Endometrial microvascular endothelial cells (primary cell): ENCODE results near the gene CEP95. TPM values are rescaled to one million over a fixed set of nuclear protein-coding genes. Genes with fewer than 3 reads are reported as not detected.

ENCODE experiments used
- in situ Hi-C: cut with HindIII; loops from 2 replicates; pipeline ENCODE4 v1.10.0; 2017; ENCODE audit warnings: low sequenced_read_pairs, low pct_unique_long_range_greater_than_20kb; ENCODE audit errors: inconsistent ontology term
- total RNA-seq: library from RNA; depleted of rRNA; stranded (reverse); fragments of >200 nt; gene quantifications from one replicate; pipeline ENCODE4 v1.2.3, GENCODE V29; 2015; ENCODE audit errors: inconsistent ontology term

Gene CEP95
- total RNA-seq, 1 donor from 2014 or later: 16.7 TPM

GRCh38 chr17:64494121-64494520 lies 12.7 kb upstream of the CEP95 start:
- in situ Hi-C loops: loop anchor here (10.0 kb wide), 1 partner anchor 169 kb away; no protein-coding TSS in a partner anchor

GRCh38 chr17:64495300-64495699 lies 11.5 kb upstream of the CEP95 start:
- in situ Hi-C loops: loop anchor here (10.0 kb wide), 1 partner anchor 170 kb away; no protein-coding TSS in a partner anchor

GRCh38 chr17:64496348-64496785 lies 10.4 kb upstream of the CEP95 start:
- in situ Hi-C loops: loop anchor here (10.0 kb wide), 1 partner anchor 172 kb away; no protein-coding TSS in a partner anchor

- in situ Hi-C loops: loop anchor here (10.0 kb wide), 1 partner anchor 172 kb away; no protein-coding TSS in a partner anchor
Measured at GRCh38 chr17:64496786-64497564, 9.8 kb upstream of the CEP95 start, which contains the start of gene POLG2. Gene POLG2 (minus strand): TSS chr17:64497054. CDS start chr17:64496968, 86 bp downstream.

GRCh38 chr17:64497565-64498035 lies 9.2 kb upstream of the CEP95 start:
- in situ Hi-C loops: loop anchor here (10.0 kb wide), 1 partner anchor 173 kb away; no protein-coding TSS in a partner anchor

GRCh38 chr17:64498308-64499203 lies 8.2 kb upstream of the CEP95 start:
- in situ Hi-C loops: loop anchor here (10.0 kb wide), 1 partner anchor 174 kb away; no protein-coding TSS in a partner anchor

- in situ Hi-C loops: loop anchor here (10.0 kb wide), 1 partner anchor 175 kb away; no protein-coding TSS in a partner anchor
Measured at GRCh38 chr17:64499805-64500486, 6.8 kb upstream of the CEP95 start.

- in situ Hi-C loops: no loop called here
Measured at GRCh38 chr17:64500487-64500859, 6.3 kb upstream of the CEP95 start.

- in situ Hi-C loops: no loop called here
Measured at GRCh38 chr17:64500862-64501765, 5.7 kb upstream of the CEP95 start.

- in situ Hi-C loops: no loop called here
Measured at GRCh38 chr17:64502021-64502420, 4.8 kb upstream of the CEP95 start.

- in situ Hi-C loops: no loop called here
Measured at GRCh38 chr17:64502809-64503208, 4.0 kb upstream of the CEP95 start.

- in situ Hi-C loops: no loop called here
Measured at GRCh38 chr17:64503341-64503740, 3.4 kb upstream of the CEP95 start.

- in situ Hi-C loops: no loop called here
Measured at GRCh38 chr17:64503821-64504768, 2.7 kb upstream of the CEP95 start.

- in situ Hi-C loops: no loop called here
Measured at GRCh38 chr17:64504769-64505339, 1.9 kb upstream of the CEP95 start.

- in situ Hi-C loops: no loop called here
Measured at GRCh38 chr17:64505340-64506200, 1.2 kb upstream of the CEP95 start.

GRCh38 chr17:64506201-64506575 lies 589 bp upstream of the CEP95 start, which contains the start of gene DDX5:
Gene DDX5 (minus strand): TSS chr17:64506289. CDS start chr17:64506119, 170 bp downstream.
- in situ Hi-C loops: no loop called here
